Activated B cell treated with CpG ODN at 0.5 μM for 24 hours (primary cell): Measurements from ENCODE around the gene NFIB. TPM values are rescaled to one million over a fixed set of nuclear protein-coding genes. Genes with fewer than 3 reads are reported as not detected.

Source experiments
- ATAC-seq: fragments of 200-7000 bp; cut with Tn5 transposase; one replicate; pipeline ENCODE4 v1.10.0; 2021; ENCODE audit warnings: low read depth, mild to moderate bottlenecking, moderate library complexity
- CTCF ChIA-PET: fragments of 350-600 bp; sonication (Branson Sonifier 250); formaldehyde crosslinking; loops from one replicate; lab custom pipeline; 2021; ENCODE audit warnings: antibody characterized with exemption; lab: Charles Lee
- POLR2A ChIA-PET: fragments of 350-600 bp; sonication (Branson Sonifier 250); formaldehyde crosslinking; loops from one replicate; lab custom pipeline; 2021; ENCODE audit warnings: antibody characterized with exemption; lab: Charles Lee
- DNase-seq: peaks from one replicate; pipeline ENCODE4 v3.0.0; 2022
- H3K27ac Mint-ChIP-seq: one replicate; pipeline ENCODE4 v1.8.0; 2020; ENCODE audit warnings: mixed read lengths
- H3K27me3 Mint-ChIP-seq: one replicate; pipeline ENCODE4 v1.8.0; 2021; ENCODE audit warnings: mixed read lengths
- H3K36me3 Mint-ChIP-seq: one replicate; pipeline ENCODE4 v1.8.0; 2021; ENCODE audit warnings: low read depth, mixed read lengths
- H3K4me1 Mint-ChIP-seq: one replicate; pipeline ENCODE4 v1.8.0; 2021; ENCODE audit warnings: mixed read lengths
- H3K4me3 Mint-ChIP-seq: one replicate; pipeline ENCODE4 v1.8.0; 2020; ENCODE audit warnings: mild to moderate bottlenecking, mixed read lengths
- H3K9me3 Mint-ChIP-seq: one replicate; pipeline ENCODE4 v1.8.0; 2020; ENCODE audit warnings: mixed read lengths
- intact Hi-C: fragments of 100-400 bp; cut with micrococcal nuclease; formaldehyde crosslinking; loops from one replicate; pipeline ENCODE4 v1.15.1; 2024
- total RNA-seq: library from RNA; stranded (reverse); gene quantifications from 2 replicates; pipeline ENCODE4 v1.2.3, GENCODE V29; 2022
- TF ChIP-seq, protein P1 (sequence below): fragments of 200-600 bp; IDR thresholded peaks from one replicate; pipeline ENCODE4 v1.8.0; 2022; ENCODE audit warnings: antibody characterized with exemption, mild to moderate bottlenecking

NFIB gene
- total RNA-seq, 1 donor from 2014 or later, result not detected

DNA sequence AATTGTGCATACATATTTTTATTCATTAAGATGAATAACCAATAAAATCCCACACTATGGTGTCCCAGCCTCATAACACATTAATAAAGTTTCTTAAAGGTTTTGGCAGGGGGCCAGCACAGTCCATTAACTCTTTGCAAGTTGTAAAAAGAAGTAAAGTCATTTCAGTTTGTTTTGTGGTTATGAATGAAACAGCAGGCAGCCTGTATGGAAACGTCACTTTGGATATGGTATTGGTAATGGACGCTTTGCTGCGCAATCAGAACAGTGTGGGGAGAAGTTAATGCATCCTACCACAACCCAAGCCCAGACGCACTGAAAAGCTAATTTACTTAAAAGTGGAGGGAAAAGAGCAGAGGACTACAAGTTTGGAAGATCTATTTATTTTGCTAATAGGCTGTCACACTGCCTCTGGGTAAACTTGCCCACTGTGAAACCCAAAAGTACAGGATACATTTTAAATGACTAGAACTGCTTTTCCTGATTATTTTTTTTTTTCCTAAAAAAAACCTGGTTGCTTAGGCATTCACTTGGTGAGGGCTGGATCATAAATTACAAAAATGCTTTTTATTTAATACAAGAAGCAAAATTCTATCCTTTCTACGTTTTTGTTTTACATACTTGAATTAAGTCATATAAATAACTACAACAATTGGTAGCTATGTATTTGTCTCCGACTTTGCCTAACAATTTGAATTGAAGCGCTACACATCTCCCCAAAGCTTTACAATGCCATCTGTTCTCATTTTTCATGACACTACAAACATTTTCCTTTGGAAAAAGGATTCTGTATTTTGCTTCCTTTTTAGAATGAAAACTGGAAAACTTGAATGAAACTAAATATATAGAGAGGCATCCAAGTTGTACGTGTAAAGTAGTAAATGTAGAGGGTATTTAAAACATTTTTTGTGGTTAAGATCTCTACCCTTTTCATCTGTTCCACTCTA lies 104.3 kb downstream of the NFIB start:
- ATAC-seq (no peak), DNase-seq (no peak)
- Mint-ChIP-seq H3K9me3 (no peaks in the 10 kb centered on the region), H3K4me3 (no peak overlapping the region), H3K27ac (no peak overlapping the region), H3K4me1 (no peaks in the 10 kb centered on the region), H3K36me3 (no peaks in the 10 kb centered on the region), H3K27me3 (no peaks in the 10 kb centered on the region)
- intact Hi-C loops, result no loop called here
- CTCF ChIA-PET, result no interaction called here
- TF ChIP-seq, protein P1, sequence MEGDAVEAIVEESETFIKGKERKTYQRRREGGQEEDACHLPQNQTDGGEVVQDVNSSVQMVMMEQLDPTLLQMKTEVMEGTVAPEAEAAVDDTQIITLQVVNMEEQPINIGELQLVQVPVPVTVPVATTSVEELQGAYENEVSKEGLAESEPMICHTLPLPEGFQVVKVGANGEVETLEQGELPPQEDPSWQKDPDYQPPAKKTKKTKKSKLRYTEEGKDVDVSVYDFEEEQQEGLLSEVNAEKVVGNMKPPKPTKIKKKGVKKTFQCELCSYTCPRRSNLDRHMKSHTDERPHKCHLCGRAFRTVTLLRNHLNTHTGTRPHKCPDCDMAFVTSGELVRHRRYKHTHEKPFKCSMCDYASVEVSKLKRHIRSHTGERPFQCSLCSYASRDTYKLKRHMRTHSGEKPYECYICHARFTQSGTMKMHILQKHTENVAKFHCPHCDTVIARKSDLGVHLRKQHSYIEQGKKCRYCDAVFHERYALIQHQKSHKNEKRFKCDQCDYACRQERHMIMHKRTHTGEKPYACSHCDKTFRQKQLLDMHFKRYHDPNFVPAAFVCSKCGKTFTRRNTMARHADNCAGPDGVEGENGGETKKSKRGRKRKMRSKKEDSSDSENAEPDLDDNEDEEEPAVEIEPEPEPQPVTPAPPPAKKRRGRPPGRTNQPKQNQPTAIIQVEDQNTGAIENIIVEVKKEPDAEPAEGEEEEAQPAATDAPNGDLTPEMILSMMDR, result no peak
- POLR2A ChIA-PET, result no interaction called here

DNA sequence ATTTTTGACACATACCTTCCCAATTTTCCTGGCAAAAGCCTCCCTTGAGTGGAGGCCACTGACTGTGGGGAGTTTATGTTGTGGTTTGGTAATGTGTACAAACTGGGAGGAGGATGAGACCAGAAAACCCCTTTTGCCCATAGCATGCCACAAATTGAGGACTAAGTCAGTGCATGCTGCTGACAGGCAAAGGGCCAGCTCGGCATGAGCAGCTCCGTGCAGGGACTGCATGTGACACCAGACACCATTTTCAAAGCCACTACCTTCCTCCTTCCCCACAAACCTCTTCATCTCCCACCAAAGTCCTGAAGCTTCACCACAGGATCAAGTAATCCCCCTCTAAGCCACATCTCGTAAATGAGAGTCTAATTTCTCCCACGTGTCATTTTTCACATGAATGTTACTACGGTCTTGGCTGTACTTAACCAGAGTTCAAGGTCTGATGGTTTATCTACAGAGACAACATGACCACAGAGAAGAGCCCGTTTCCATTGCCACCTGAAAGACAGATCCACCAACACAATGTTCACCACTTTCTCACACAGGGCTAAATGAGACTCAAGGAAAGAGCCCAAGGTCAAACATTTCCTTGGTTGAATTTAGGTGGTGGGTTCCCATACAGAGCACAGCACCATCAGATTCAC lies 106.5 kb downstream of the NFIB start:
- Mint-ChIP-seq H3K36me3 (no peaks in the 10 kb centered on the region), H3K9me3 (no peaks in the 10 kb centered on the region), H3K27ac (no peak overlapping the region), H3K4me3 (no peak overlapping the region), H3K4me1 (no peaks in the 10 kb centered on the region), H3K27me3 (no peaks in the 10 kb centered on the region)
- ChIA-PET POLR2A (no interaction called here), CTCF (no interaction called here)
- DNase-seq (no peak), ATAC-seq (no peak)
- TF ChIP-seq, protein P1, result no peak
- intact Hi-C loops, result no loop called here

DNA sequence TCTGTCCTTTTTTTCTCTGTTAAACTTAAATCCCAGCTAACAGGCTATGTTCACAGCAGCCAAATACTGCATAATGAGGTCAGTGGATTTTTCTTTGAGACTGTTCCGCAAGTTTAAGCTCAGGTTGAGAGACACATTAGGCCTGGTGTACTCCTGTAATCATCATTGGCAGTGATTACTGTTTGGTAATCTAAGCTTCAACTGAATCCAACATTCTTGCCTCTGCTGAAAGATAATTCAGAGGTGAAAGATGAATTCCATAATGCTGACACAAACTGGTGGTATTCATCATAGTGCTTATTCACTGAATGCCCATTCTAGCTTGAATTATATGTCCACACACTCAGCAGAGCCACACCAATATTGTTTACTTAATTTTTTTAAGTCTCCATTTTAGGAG lies 108.5 kb downstream of the NFIB start:
- Mint-ChIP-seq H3K27ac (no peak overlapping the region), H3K36me3 (no peaks in the 10 kb centered on the region), H3K27me3 (no peaks in the 10 kb centered on the region), H3K4me3 (no peak overlapping the region), H3K9me3 (no peaks in the 10 kb centered on the region), H3K4me1 (no peaks in the 10 kb centered on the region)
- ATAC-seq, result no peak
- TF ChIP-seq, protein P1, result no peak
- no peak for DNase-seq
- CTCF ChIA-PET, result no interaction called here
- intact Hi-C loops, result no loop called here
- POLR2A ChIA-PET, result no interaction called here

DNA sequence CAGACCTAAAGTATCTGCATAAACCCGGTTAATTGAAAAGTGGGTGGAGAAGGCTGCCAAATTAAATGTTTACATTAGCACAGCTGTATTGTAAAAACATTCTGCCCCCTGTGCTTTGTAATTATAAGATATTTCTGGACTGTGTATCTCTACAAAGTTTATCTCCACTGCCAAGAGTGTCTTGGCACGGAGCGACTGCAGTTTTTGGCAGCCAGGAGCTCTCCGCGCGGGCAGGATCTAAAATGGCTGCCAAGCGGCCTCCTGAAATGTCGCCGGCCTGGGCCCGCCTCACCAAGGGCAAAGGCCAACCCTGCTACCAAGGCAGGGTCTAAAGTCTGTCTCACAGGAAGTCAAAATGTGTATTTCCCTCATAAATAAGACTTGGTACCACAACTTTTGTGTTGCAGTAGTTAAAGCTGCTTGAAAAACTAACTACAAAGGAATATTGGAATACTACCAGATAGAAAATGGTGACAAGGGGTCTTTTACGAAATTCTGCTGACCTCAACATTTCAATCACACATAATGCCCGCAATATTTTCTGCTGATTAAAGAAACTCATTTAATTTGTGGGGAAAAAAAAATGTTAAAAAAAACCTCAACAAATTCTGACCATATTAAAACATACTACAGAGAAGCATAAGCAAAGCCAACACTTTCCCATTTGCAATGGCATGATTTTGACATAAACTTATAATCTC lies 110.4 kb downstream of the NFIB start:
- H3K27me3 Mint-ChIP-seq, result no peaks in the 10 kb centered on the region
- TF ChIP-seq, protein P1, result no peak
- no peak for ATAC-seq
- no peak overlapping the region for H3K27ac Mint-ChIP-seq
- no peak overlapping the region for H3K4me3 Mint-ChIP-seq
- POLR2A ChIA-PET, result no interaction called here
- intact Hi-C loops, result no loop called here
- CTCF ChIA-PET, result no interaction called here
- no peak for DNase-seq
- no peaks in the 10 kb centered on the region for H3K9me3 Mint-ChIP-seq
- no peaks in the 10 kb centered on the region for H3K4me1 Mint-ChIP-seq
- no peaks in the 10 kb centered on the region for H3K36me3 Mint-ChIP-seq
